HEK293 (cell line): ENCODE results near the gene KDM5C.
A peak's percentile ranks its signal among the peaks of the same experiment; 100 is the strongest.

ENCODE experiments used
- CTCF ChIA-PET: fragments of 350-600 bp; formaldehyde crosslinking; extraction: SDS; loops from one replicate; lab custom pipeline; 2021; ENCODE audit warnings: antibody characterized with exemption; lab: Yijun Ruan, JAX
- POLR2A ChIA-PET: fragments of 300-600 bp; formaldehyde crosslinking; extraction: SDS; loops from one replicate; lab custom pipeline; 2020; ENCODE audit warnings: antibody characterized with exemption, inconsistent platforms; lab: Yijun Ruan, JAX
- H3K27ac ChIP-seq: fragments of 200-500 bp; sonication (Bioruptor generic); 2 replicates; pipeline ENCODE4 v1.5.1; 2014; ENCODE audit warnings: low read depth, low read length, control low read depth, inconsistent platforms; ENCODE audit errors: extremely low read depth
- H3K36me3 ChIP-seq, 2 experiments: fragments of 200-500 bp in 1 of 2; sonication (Bioruptor generic) in 1 of 2; 1 replicate in 1 of 2; 2 replicates in 1 of 2; pipeline ENCODE4 v1.5.1; 2014 to 2017; ENCODE audit warnings: inconsistent platforms in 2 of 2, low read length in 2 of 2; ENCODE audit not compliant: control insufficient read depth in 2 of 2, insufficient read depth in 1 of 2
- H3K4me1 ChIP-seq: fragments of 200-500 bp; sonication (Bioruptor generic); 2 replicates; pipeline ENCODE4 v1.5.1; 2014; ENCODE audit warnings: mild to moderate bottlenecking, low read length, inconsistent platforms; ENCODE audit not compliant: control insufficient read depth, insufficient read depth
- H3K4me3 ChIP-seq: 2 replicates; pipeline ENCODE4 v1.5.1; 2011; ENCODE audit warnings: low read depth, mild to moderate bottlenecking, control low read depth, low read length, moderate library complexity
- H3K9me3 ChIP-seq: fragments of 200-500 bp; sonication (Bioruptor generic); 2 replicates; pipeline ENCODE4 v1.5.1; 2014; ENCODE audit warnings: low read depth, low read length, inconsistent platforms; ENCODE audit not compliant: control insufficient read depth, insufficient read depth
- EGR2 ChIP-seq: fragments of 450-650 bp; formaldehyde crosslinking; IDR thresholded peaks from 2 replicates; pipeline ENCODE4 v1.5.1; 2016; ENCODE audit warnings: low read depth, missing biosample characterization, missing genetic modification characterization
- GLIS2 ChIP-seq: fragments of 450-650 bp; formaldehyde crosslinking; IDR thresholded peaks from 2 replicates; pipeline ENCODE4 v1.5.1; 2016; ENCODE audit warnings: missing biosample characterization, missing genetic modification characterization
- KLF9 ChIP-seq: fragments of 450-650 bp; formaldehyde crosslinking; IDR thresholded peaks from 2 replicates; pipeline ENCODE4 v1.5.1; 2016; ENCODE audit warnings: missing biosample characterization, missing genetic modification characterization, low read depth
- MEIS1 ChIP-seq: sonication (generic); formaldehyde crosslinking; IDR thresholded peaks from 2 replicates; pipeline ENCODE4 v1.8.1; 2022; ENCODE audit warnings: missing genetic modification reagents, mild to moderate bottlenecking, borderline replicate concordance
- OVOL3 ChIP-seq: fragments of 450-650 bp; formaldehyde crosslinking; IDR thresholded peaks from 2 replicates; pipeline ENCODE4 v1.5.1; 2016; ENCODE audit warnings: missing biosample characterization, missing genetic modification characterization
- TCF7L2 ChIP-seq: IDR thresholded peaks from 2 replicates; pipeline ENCODE4 v1.6.1; 2011; ENCODE audit warnings: low read depth, mild to moderate bottlenecking, inconsistent platforms, low read length, moderate library complexity, borderline replicate concordance
- ZBTB17 ChIP-seq: fragments of 450-650 bp; formaldehyde crosslinking; IDR thresholded peaks from 2 replicates; pipeline ENCODE4 v1.5.1; 2016; ENCODE audit warnings: missing biosample characterization, missing genetic modification characterization
- ZBTB48 ChIP-seq: fragments of 450-650 bp; formaldehyde crosslinking; IDR thresholded peaks from 2 replicates; pipeline ENCODE4 v1.5.1; 2016; ENCODE audit warnings: missing biosample characterization, missing genetic modification characterization
- ZNF10 ChIP-seq: fragments of 450-650 bp; formaldehyde crosslinking; IDR thresholded peaks from 2 replicates; pipeline ENCODE4 v1.5.1; 2017; ENCODE audit warnings: missing biosample characterization, missing genetic modification characterization
- ZNF112 ChIP-seq: fragments of 450-650 bp; formaldehyde crosslinking; IDR thresholded peaks from 2 replicates; pipeline ENCODE4 v1.5.0; 2017; ENCODE audit warnings: missing biosample characterization, missing genetic modification characterization
- ZNF155 ChIP-seq: fragments of 450-650 bp; formaldehyde crosslinking; IDR thresholded peaks from 2 replicates; pipeline ENCODE4 v1.5.1; 2016; ENCODE audit warnings: missing biosample characterization, missing genetic modification characterization
- ZNF2 ChIP-seq: fragments of 450-650 bp; formaldehyde crosslinking; IDR thresholded peaks from 2 replicates; pipeline ENCODE4 v1.5.1; 2016; ENCODE audit warnings: missing biosample characterization, missing genetic modification characterization
- ZNF416 ChIP-seq: fragments of 450-650 bp; formaldehyde crosslinking; IDR thresholded peaks from 2 replicates; pipeline ENCODE4 v1.5.1; 2016; ENCODE audit warnings: missing biosample characterization, missing genetic modification characterization
- ZNF48 ChIP-seq: fragments of 450-650 bp; formaldehyde crosslinking; IDR thresholded peaks from 2 replicates; pipeline ENCODE4 v1.5.1; 2016; ENCODE audit warnings: missing biosample characterization, missing genetic modification characterization
- ZNF529 ChIP-seq: fragments of 450-650 bp; formaldehyde crosslinking; IDR thresholded peaks from 2 replicates; pipeline ENCODE4 v1.5.1; 2017; ENCODE audit warnings: missing genetic modification characterization, missing biosample characterization; ENCODE audit not compliant: insufficient replicate concordance
- ZNF561 ChIP-seq: fragments of 450-650 bp; IDR thresholded peaks from 2 replicates; pipeline ENCODE4 v1.5.1; 2018; ENCODE audit warnings: missing biosample characterization, missing genetic modification characterization, borderline replicate concordance
- ZNF747 ChIP-seq: fragments of 450-650 bp; formaldehyde crosslinking; IDR thresholded peaks from 2 replicates; pipeline ENCODE4 v1.5.1; 2016; ENCODE audit warnings: missing biosample characterization, missing genetic modification characterization
- ZSCAN30 ChIP-seq: fragments of 450-650 bp; IDR thresholded peaks from 2 replicates; pipeline ENCODE4 v1.5.1; 2018; ENCODE audit warnings: missing biosample characterization, mild to moderate bottlenecking, missing genetic modification characterization, moderate library complexity
- TF ChIP-seq, protein P1 (sequence below): fragments of 450-650 bp; formaldehyde crosslinking; IDR thresholded peaks from 2 replicates; pipeline ENCODE4 v1.5.1; 2016; ENCODE audit warnings: missing biosample characterization, missing genetic modification characterization
- TF ChIP-seq, protein P2 (sequence below): fragments of 450-650 bp; formaldehyde crosslinking; IDR thresholded peaks from 2 replicates; pipeline ENCODE4 v1.5.1; 2016; ENCODE audit warnings: missing biosample characterization, missing genetic modification characterization
- TF ChIP-seq, protein P3 (sequence below): fragments of 450-650 bp; formaldehyde crosslinking; IDR thresholded peaks from 2 replicates; pipeline ENCODE4 v1.5.1; 2016; ENCODE audit warnings: missing biosample characterization, missing genetic modification characterization
- TF ChIP-seq, protein P4 (sequence below): fragments of 450-650 bp; formaldehyde crosslinking; IDR thresholded peaks from 2 replicates; pipeline ENCODE4 v1.5.1; 2017; ENCODE audit warnings: missing biosample characterization, missing genetic modification characterization
- TF ChIP-seq, protein P5 (sequence below): fragments of 450-650 bp; formaldehyde crosslinking; IDR thresholded peaks from 2 replicates; pipeline ENCODE4; 2016; ENCODE audit warnings: missing biosample characterization, missing genetic modification characterization
- TF ChIP-seq, protein P6 (sequence below): fragments of 450-650 bp; formaldehyde crosslinking; IDR thresholded peaks from 2 replicates; pipeline ENCODE4 v1.5.1; 2017; ENCODE audit warnings: missing biosample characterization, missing genetic modification characterization
- TF ChIP-seq, protein P7 (sequence below): IDR thresholded peaks from 2 replicates; pipeline ENCODE4 v1.6.1; 2011; ENCODE audit warnings: mild to moderate bottlenecking, low read depth, low read length, borderline replicate concordance

Gene KDM5C

DNA sequence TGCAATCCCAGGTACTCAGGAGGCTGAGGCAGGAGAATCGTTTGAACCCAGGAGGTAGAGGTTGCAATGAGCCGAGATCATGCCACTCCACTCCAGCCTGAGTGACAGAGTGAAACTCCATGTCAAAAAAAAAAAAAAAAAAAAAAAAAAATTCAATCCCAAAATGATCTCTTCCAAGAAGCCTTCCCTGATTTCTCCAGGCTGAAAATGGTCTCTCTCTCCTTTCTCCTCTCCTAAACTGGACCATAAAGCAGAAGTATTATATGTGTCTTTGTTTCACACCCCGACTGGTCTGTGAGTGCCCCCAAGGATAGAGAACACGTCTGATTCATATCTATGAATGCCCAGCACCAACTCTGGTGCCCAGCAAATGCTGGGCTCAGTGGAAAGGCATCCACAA lies 17.3 kb upstream of the KDM5C start (continued):
- TF ChIP-seq, protein P1, sequence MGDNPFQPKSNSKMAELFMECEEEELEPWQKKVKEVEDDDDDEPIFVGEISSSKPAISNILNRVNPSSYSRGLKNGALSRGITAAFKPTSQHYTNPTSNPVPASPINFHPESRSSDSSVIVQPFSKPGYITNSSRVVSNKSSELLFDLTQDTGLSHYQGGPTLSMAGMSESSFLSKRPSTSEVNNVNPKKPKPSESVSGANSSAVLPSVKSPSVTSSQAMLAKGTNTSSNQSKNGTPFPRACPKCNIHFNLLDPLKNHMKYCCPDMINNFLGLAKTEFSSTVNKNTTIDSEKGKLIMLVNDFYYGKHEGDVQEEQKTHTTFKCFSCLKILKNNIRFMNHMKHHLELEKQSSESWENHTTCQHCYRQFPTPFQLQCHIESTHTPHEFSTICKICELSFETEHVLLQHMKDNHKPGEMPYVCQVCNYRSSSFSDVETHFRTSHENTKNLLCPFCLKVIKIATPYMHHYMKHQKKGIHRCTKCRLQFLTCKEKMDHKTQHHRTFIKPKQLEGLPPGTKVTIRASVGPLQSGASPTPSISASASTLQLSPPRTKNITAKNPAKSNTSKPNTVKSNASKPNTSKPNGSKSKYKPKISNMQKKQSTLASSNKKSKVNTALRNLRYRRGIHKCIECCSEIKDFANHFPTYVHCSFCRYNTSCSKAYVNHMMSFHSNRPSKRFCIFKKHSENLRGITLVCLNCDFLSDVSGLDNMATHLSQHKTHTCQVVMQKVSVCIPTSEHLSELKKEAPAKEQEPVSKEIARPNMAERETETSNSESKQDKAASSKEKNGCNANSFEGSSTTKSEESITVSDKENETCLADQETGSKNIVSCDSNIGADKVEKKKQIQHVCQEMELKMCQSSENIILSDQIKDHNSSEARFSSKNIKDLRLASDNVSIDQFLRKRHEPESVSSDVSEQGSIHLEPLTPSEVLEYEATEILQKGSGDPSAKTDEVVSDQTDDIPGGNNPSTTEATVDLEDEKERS (tag by site-specific recombination): no peak
- TF ChIP-seq, protein P2, sequence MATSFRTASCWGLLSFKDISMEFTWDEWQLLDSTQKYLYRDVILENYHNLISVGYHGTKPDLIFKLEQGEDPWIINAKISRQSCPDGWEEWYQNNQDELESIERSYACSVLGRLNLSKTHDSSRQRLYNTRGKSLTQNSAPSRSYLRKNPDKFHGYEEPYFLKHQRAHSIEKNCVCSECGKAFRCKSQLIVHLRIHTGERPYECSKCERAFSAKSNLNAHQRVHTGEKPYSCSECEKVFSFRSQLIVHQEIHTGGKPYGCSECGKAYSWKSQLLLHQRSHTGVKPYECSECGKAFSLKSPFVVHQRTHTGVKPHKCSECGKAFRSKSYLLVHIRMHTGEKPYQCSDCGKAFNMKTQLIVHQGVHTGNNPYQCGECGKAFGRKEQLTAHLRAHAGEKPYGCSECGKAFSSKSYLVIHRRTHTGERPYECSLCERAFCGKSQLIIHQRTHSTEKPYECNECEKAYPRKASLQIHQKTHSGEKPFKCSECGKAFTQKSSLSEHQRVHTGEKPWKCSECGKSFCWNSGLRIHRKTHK: no peak
- TF ChIP-seq ZBTB48 (tag by site-specific recombination) (no peak), ZNF529 (tag by site-specific recombination) (no peak), GLIS2 (tag by site-specific recombination) (no peak), ZNF561 (tag by site-specific recombination) (no peak), ZNF747 (tag by site-specific recombination) (no peak), OVOL3 (tag by site-specific recombination) (no peak), ZNF48 (tag by site-specific recombination) (no peak)

DNA sequence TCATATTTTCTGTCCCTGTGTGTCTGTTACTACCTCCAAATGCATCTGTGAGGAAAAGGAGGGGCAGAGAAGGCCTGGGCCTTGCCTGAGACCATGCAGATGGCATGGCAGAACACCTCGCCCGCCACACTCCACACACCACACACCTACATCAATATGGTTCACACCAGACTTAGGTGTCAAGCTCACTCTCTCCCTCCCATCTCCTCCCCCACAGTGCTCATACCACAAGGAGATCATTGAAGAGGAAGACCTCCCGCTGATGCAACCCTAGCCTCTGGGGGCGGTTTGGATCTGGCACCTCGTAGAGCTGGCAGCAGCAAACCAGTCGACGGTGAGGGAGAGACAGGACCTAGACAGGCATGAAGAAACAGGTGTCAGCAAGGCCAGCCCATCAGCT lies 16.6 kb upstream of the KDM5C start:
- no peak overlapping the region for H3K27ac ChIP-seq
- no peaks in the 10 kb centered on the region for H3K9me3 ChIP-seq
- ChIA-PET CTCF (interaction anchor here (0.6 to 5.3 kb wide), 2 partner anchors 15 to 43 kb away, joined by 3 to 44 read pairs; partner anchors contain the start of gene KDM5C), POLR2A (interaction anchor here (1.4 kb wide), 1 partner anchor 16 kb away, joined by 7 read pairs; the partner anchor contains the start of gene KDM5C)
- H3K36me3 ChIP-seq: peaks cover 3 to 41% of the 10 kb centered on the region in 2 experiments; a peak in 2 of 3 replicates
- H3K4me1 ChIP-seq: no peaks in the 10 kb centered on the region
- no peak overlapping the region for H3K4me3 ChIP-seq
- TF ChIP-seq, protein P3, sequence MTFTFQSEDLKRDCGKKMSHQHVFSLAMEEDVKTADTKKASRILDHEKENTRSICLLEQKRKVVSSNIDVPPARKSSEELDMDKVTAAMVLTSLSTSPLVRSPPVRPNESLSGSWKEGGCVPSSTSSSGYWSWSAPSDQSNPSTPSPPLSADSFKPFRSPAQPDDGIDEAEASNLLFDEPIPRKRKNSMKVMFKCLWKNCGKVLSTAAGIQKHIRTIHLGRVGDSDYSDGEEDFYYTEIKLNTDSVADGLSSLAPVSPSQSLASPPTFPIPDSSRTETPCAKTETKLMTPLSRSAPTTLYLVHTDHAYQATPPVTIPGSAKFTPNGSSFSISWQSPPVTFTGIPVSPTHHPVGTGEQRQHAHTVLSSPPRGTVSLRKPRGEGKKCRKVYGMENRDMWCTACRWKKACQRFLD (tag by site-specific recombination): no peak
- TF ChIP-seq, protein P4, sequence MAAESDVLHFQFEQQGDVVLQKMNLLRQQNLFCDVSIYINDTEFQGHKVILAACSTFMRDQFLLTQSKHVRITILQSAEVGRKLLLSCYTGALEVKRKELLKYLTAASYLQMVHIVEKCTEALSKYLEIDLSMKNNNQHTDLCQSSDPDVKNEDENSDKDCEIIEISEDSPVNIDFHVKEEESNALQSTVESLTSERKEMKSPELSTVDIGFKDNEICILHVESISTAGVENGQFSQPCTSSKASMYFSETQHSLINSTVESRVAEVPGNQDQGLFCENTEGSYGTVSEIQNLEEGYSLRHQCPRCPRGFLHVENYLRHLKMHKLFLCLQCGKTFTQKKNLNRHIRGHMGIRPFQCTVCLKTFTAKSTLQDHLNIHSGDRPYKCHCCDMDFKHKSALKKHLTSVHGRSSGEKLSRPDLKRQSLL: no peak
- TF ChIP-seq MEIS1 (CRISPR knock-in tag) (no peak), ZNF112 (tag by site-specific recombination) (no peak), EGR2 (tag by site-specific recombination) (peak; percentile 91), TCF7L2 (no peak), ZNF10 (tag by site-specific recombination) (no peak), ZNF2 (tag by site-specific recombination) (no peak), ZNF416 (tag by site-specific recombination) (no peak), ZNF155 (tag by site-specific recombination) (no peak), ZSCAN30 (tag by site-specific recombination) (no peak), KLF9 (tag by site-specific recombination) (no peak), ZBTB17 (no peak)
- TF ChIP-seq, protein P5, sequence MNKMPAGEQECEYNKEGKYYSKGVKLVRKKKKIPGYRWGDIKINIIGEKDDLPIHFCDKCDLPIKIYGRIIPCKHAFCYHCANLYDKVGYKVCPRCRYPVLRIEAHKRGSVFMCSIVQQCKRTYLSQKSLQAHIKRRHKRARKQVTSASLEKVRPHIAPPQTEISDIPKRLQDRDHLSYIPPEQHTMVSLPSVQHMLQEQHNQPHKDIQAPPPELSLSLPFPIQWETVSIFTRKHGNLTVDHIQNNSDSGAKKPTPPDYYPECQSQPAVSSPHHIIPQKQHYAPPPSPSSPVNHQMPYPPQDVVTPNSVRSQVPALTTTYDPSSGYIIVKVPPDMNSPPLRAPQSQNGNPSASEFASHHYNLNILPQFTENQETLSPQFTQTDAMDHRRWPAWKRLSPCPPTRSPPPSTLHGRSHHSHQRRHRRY: no peak
- TF ChIP-seq, protein P6, sequence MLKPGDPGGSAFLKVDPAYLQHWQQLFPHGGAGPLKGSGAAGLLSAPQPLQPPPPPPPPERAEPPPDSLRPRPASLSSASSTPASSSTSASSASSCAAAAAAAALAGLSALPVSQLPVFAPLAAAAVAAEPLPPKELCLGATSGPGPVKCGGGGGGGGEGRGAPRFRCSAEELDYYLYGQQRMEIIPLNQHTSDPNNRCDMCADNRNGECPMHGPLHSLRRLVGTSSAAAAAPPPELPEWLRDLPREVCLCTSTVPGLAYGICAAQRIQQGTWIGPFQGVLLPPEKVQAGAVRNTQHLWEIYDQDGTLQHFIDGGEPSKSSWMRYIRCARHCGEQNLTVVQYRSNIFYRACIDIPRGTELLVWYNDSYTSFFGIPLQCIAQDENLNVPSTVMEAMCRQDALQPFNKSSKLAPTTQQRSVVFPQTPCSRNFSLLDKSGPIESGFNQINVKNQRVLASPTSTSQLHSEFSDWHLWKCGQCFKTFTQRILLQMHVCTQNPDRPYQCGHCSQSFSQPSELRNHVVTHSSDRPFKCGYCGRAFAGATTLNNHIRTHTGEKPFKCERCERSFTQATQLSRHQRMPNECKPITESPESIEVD: no peak
- TF ChIP-seq, protein P7, sequence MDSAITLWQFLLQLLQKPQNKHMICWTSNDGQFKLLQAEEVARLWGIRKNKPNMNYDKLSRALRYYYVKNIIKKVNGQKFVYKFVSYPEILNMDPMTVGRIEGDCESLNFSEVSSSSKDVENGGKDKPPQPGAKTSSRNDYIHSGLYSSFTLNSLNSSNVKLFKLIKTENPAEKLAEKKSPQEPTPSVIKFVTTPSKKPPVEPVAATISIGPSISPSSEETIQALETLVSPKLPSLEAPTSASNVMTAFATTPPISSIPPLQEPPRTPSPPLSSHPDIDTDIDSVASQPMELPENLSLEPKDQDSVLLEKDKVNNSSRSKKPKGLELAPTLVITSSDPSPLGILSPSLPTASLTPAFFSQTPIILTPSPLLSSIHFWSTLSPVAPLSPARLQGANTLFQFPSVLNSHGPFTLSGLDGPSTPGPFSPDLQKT: no peak
